GM19372 (cell line): ENCODE results near the gene ASAP2.

Experiments used
- ATAC-seq: cut with Tn5 transposase; IDR thresholded peaks from one replicate; pipeline ENCODE4 v1.9.1; 2021; ENCODE audit warnings: mild to moderate bottlenecking, low read depth, moderate library complexity; ENCODE audit not compliant: unreplicated experiment

The ASAP2 gene

GRCh38 chr2:9205963-9206948 lies at the start of gene ASAP2:
ASAP2 (plus strand) TSS chr2:9206812; CDS start chr2:9207105, 293 bp downstream.
- ATAC-seq, result peak; percentile 82

DNA sequence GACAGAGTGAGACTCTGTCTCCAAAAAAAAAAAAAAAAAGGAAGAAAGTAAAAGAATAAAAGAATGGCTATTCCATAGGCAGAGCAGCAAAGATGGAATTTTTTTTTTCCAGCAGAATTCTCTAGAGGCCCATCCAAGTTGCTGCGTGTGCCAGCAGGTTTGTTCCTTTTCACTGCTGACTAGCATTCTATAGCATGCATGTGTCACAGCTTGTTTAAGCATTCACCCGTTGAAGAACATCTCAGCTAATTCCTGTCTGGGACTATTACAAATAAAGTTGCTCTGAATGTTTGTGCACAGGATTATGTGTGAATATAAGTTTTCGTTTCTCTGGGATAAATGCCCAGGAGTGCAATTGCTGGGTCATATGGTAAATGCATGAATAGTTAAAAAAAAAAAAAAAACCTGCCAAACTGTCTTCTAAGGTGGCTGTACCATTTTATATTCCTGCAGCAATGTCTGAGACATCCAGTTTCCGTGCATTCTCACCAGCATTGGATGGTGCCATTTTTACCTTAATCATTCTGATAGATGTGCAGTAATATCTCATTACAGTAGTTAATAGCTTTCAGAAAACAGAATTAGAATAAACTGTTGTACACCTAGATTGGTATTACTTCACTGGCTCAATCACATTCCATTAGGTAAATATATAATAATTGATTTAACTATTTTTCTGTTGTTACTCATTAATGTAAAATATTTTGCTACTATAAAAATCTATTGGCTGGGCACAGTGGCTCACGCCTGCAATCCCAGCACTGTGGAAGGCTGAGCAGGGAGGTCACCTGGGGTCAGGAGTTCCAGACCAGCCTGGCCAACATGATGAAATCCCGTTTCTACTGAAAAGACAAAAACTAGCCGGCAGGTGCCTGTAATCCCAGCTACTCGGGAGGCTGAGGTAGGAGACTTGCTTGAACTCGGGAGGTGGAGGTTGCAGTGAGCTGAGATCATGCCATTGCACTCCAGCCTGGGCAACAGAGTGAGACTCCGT lies 47.5 kb upstream of the ASAP2 start:
- no peak for ATAC-seq

DNA sequence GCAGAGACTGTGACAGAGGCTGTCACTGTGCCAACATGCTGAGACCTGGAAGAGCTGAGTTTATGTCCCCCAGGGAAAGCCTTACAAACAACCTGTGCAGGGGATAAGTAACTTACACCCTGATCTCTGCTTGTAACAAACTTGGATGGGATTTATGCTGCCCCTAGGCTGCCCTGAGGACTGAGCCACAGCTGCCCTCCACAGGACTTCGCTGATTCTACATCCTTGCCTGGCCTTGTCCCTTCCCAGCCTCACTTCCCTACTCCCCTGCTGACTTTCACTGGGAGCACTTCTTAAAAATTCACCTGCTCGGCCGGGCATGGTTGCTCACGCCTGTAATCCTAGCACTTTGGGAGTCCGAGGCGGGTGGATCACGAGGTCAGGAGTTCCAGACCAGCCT lies 45.9 kb upstream of the ASAP2 start:
- ATAC-seq, result no peak

GRCh38 chr2:9162841-9163240 lies 43.8 kb upstream of the ASAP2 start:
- no peak for ATAC-seq

GRCh38 chr2:9163306-9164111 lies 43.1 kb upstream of the ASAP2 start:
- no peak for ATAC-seq

DNA sequence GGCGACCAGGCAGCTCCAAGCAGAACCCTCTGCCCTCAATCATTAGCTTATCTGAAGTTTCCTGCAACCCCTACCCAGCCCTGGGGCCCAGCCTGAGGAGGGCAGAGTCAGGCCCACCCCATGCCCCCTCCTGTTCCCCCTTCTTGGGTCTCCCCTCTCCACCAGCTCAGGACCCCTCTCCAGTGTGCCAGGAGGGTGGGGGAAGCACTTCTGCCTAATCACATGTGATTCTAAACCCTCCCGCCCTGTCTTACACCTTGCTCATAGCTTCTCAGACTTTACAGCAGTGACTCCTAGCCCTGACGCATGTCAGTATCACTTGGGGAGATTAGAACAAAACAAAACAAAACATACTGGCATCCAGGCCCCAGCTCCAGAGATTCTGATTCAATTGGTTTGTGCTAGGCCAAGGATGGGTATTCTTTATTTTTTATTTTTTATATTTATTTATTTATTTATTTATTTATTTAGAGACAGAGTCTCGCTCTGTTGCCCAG lies 42.5 kb upstream of the ASAP2 start:
- no peak for ATAC-seq

GRCh38 chr2:9165625-9166024 lies 41.0 kb upstream of the ASAP2 start:
- ATAC-seq, result no peak

DNA sequence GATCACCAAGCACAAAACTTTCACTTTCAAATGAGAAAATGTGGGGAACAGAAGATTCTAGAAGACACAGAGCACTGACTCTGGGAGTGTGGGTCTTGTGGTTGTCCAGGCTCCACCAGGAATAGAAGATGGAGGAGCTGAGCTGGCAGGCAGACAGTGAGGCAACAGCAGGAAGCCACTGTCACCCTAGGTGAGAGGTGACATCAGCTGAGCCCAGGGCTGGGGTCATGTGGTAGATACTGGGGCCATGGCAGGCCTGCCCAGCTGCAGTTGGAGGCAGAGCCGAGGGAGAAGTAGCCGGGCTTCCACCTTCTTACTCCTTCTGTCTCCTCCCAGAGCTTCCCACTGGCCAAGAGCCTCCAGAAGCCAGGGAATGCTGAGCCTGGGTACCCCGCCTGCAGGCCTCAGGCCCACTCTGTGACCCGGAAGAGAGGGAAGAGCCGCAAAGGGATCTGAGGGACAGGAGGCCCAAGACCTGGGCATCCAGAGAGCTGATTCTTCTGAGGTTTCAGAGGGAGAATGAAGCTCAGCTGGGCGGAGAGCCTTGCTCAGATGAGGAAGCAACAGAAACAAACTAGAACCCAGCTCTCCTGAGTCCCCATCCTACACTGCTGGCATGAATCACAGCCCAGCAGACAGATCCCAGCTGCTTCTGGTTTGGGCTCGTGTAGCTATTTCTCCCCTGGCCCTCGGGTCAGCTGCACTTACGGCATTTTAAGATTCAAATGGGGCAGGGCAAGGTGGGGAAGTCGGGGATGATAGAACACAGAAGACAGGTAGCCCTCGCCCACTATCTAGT lies 39.8 kb upstream of the ASAP2 start:
- ATAC-seq, result no peak

DNA sequence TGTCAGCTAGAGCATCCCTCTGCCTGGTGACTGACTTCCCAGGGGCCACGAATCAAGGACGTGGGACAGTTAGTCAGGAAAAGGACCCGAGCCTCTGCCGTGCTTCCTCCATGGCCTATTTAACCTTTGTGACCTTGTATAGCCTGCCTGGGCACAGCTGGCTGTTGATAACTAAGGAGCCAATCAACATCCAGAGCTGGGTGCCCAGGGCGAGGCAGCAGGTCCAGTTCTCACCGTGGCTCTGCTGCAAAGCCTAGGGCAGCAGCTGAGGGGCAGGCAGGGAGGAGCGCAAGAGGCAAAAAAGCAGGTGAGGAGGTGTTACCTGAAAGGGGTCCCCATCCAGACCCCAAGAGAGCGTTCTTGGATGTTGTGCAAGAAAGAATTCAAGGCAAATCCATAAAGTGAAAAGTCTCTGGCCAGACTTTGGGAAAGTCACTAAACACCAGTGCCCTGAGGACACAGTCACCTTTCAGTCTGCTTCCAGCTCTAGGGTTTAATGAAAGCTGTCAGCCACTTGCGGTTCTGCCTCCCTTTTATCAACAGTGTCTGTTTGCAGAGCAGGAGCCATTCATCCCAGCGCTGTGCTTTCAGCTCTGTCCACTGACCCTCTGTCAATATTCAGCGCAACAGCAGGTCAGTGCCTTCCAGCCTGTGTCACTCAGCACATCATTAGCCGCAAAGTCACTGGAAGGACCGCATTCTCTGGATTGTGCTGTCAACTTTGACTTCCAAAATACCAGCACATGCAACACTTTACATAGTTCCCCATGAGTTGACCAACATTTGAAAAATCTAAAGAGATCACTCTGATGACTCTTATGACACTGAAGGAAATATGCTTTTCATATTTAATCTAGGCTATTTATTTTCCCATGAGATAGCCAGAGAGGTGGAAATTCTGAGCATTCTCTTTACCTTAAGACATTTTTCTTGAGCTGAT lies 38.6 kb upstream of the ASAP2 start:
- no peak for ATAC-seq

GRCh38 chr2:9168821-9169221 lies 37.8 kb upstream of the ASAP2 start:
- ATAC-seq, result no peak

DNA sequence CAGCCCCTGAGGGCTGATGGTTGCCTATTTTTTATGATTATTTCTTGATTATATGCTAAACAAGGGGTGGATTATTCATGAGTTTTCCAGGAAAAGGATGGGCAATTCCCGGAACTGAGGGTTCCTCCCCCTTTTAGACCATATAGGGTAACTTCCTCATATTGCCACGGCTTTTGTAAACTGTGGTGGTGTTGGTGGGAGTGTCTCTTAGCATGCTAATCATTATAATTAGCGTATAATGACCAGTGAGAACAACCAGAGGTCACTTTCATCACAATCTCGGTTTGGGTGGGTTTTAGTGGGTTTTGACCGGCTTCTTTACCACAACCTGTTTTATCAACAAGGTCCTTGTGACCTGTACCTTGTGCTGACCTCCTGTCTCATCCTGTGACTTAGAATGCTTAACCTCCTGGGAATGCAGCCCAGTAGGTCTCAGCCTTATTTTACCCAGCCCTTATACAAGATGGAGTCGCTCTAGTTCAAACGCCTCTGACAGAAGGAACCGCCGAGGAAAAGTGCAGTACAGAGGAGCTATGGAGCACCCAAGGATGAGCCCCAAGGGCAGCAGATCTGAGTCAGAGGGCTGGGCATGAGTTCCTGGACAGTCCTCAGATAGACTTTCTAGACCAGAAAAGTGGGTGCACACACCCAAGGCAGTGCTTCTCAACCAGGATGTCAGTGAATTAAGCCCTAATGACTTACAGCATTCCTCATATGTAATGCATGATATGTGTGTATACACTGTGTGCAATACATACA lies 37.1 kb upstream of the ASAP2 start:
- ATAC-seq, result no peak

- ATAC-seq, result no peak
Observed at GRCh38 chr2:9170458-9171130, 36.0 kb upstream of the ASAP2 start.

DNA sequence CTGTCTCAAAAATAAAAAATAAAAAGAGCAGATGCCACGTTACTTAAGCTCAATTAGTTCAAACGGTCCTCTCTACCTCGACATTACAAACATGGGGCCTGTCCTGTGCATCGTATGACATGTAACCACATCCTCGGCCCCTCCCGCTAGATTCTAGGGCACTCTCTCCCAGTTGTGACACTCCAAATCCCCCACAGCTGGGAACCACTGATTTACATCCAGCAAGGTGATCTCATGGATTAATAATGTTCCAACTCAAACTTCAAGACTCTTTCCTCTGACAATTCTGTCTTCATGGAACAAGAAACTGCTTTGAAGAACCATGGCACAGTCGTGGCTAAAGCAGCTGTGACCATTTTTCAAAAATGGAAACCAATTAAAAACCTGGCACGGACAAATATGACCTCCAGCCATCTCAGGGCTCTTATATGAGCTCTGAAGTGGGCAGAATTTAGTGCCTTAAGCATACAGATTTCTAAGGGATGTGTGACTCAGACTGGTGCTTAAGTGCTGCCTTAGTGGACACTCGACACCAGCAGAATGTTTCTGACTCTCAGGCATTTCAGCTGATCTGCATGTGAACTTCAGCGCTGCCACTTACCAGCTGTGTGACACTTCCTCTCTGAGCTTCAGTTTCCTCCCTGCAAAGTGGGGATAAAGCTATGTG lies 31.7 kb upstream of the ASAP2 start:
- no peak for ATAC-seq

GRCh38 chr2:9178110-9178903 lies 28.3 kb upstream of the ASAP2 start:
- no peak for ATAC-seq

GRCh38 chr2:9178904-9179571 lies 27.6 kb upstream of the ASAP2 start:
- ATAC-seq, result no peak
